Activated naive CD4-positive, alpha-beta T cell treated with anti-CD3 and anti-CD28 coated beads for 36 hours (primary cell): ENCODE measurements around the gene SGSM2. TPM values are rescaled to one million over a fixed set of nuclear protein-coding genes. Genes with fewer than 3 reads are reported as not detected.

Source experiments
- CTCF ChIA-PET: fragments of 350-600 bp; sonication (Branson Sonifier 250); formaldehyde crosslinking; loops from one replicate; lab custom pipeline; 2021; ENCODE audit warnings: antibody characterized with exemption; lab: Charles Lee
- DNase-seq: peaks from one replicate; pipeline ENCODE4 v3.0.0-alpha.2; 2020
- H3K27ac Mint-ChIP-seq: one replicate; pipeline ENCODE4 v1.8.0; 2021; ENCODE audit warnings: mild to moderate bottlenecking, mixed read lengths
- H3K27me3 Mint-ChIP-seq: one replicate; pipeline ENCODE4 v1.8.0; 2021; ENCODE audit warnings: low read depth, mixed read lengths
- H3K36me3 Mint-ChIP-seq: one replicate; pipeline ENCODE4 v1.8.0; 2021; ENCODE audit warnings: low read depth, mixed read lengths
- H3K4me1 Mint-ChIP-seq: one replicate; pipeline ENCODE4 v1.8.0; 2021; ENCODE audit warnings: low read depth, mixed read lengths
- H3K4me3 Mint-ChIP-seq: one replicate; pipeline ENCODE4 v1.8.0; 2021; ENCODE audit warnings: mild to moderate bottlenecking, moderate library complexity, mixed read lengths
- H3K9me3 Mint-ChIP-seq: one replicate; pipeline ENCODE4 v1.8.0; 2021; ENCODE audit warnings: mixed read lengths
- intact Hi-C: fragments of 100-400 bp; cut with micrococcal nuclease; formaldehyde crosslinking; loops from one replicate; pipeline ENCODE4 v1.15.1; 2023
- total RNA-seq, 2 experiments: library from RNA; stranded (reverse); gene quantifications; one replicate each; pipeline ENCODE4 v1.2.3, GENCODE V29; 2021

Gene SGSM2
- total RNA-seq, 2 experiments from 2014 or later: 20.3 to 22.0 TPM

GRCh38 chr17:2362881-2363280, 25.6 kb downstream of the SGSM2 start:
- H3K36me3 Mint-ChIP-seq: peaks cover 3% of the 10 kb centered on the region
- CTCF ChIA-PET: interaction anchor here (0.5 to 1.4 kb wide), 2 partner anchors 16 to 20 kb away, joined by 3 to 5 read pairs; no protein-coding TSS in a partner anchor
- H3K27me3 Mint-ChIP-seq: no peaks in the 10 kb centered on the region
- intact Hi-C loops: no loop called here
- DNase-seq: no peak
- H3K4me3 Mint-ChIP-seq: no peak overlapping the region
- H3K27ac Mint-ChIP-seq: no peak overlapping the region
- H3K9me3 Mint-ChIP-seq: no peaks in the 10 kb centered on the region
- no peaks in the 10 kb centered on the region for H3K4me1 Mint-ChIP-seq

- Mint-ChIP-seq H3K36me3 (peaks cover 3% of the 10 kb centered on the region), H3K27me3 (no peaks in the 10 kb centered on the region), H3K4me1 (no peaks in the 10 kb centered on the region), H3K27ac (no peak overlapping the region), H3K4me3 (no peak overlapping the region), H3K9me3 (no peaks in the 10 kb centered on the region)
- DNase-seq: no peak
- intact Hi-C loops: no loop called here
- CTCF ChIA-PET: interaction anchor here (0.5 to 1.4 kb wide), 3 partner anchors 16 to 452 kb away, joined by 3 to 5 read pairs (median 4); no protein-coding TSS in a partner anchor
Measured at GRCh38 chr17:2363318-2363717, 26.0 kb downstream of the SGSM2 start.

GRCh38 chr17:2363851-2364762, 26.8 kb downstream of the SGSM2 start:
- no peaks in the 10 kb centered on the region for H3K4me1 Mint-ChIP-seq
- intact Hi-C loops: no loop called here
- CTCF ChIA-PET: interaction anchor here (0.5 to 1.4 kb wide), 2 partner anchors 19 to 453 kb away, joined by 4 to 5 read pairs; no protein-coding TSS in a partner anchor
- H3K4me3 Mint-ChIP-seq: no peak overlapping the region
- H3K27me3 Mint-ChIP-seq: no peaks in the 10 kb centered on the region
- no peak overlapping the region for H3K27ac Mint-ChIP-seq
- no peaks in the 10 kb centered on the region for H3K9me3 Mint-ChIP-seq
- DNase-seq: no peak
- H3K36me3 Mint-ChIP-seq: peaks cover 3% of the 10 kb centered on the region

- H3K36me3 Mint-ChIP-seq: peaks cover 3% of the 10 kb centered on the region
- H3K9me3 Mint-ChIP-seq: no peaks in the 10 kb centered on the region
- no peak overlapping the region for H3K4me3 Mint-ChIP-seq
- no peaks in the 10 kb centered on the region for H3K4me1 Mint-ChIP-seq
- H3K27ac Mint-ChIP-seq: no peak overlapping the region
- no peak for DNase-seq
- intact Hi-C loops: no loop called here
- CTCF ChIA-PET: no interaction called here
- no peaks in the 10 kb centered on the region for H3K27me3 Mint-ChIP-seq
Measured at GRCh38 chr17:2364763-2365116, 27.4 kb downstream of the SGSM2 start.

- DNase-seq: no peak
- no peak overlapping the region for H3K4me3 Mint-ChIP-seq
- peaks cover 3% of the 10 kb centered on the region for H3K36me3 Mint-ChIP-seq
- H3K4me1 Mint-ChIP-seq: no peaks in the 10 kb centered on the region
- no peaks in the 10 kb centered on the region for H3K27me3 Mint-ChIP-seq
- CTCF ChIA-PET: interaction anchor here (0.6 kb wide), 1 partner anchor 15 kb away, joined by 3 read pairs; no protein-coding TSS in a partner anchor
- H3K27ac Mint-ChIP-seq: no peak overlapping the region
- intact Hi-C loops: no loop called here
- H3K9me3 Mint-ChIP-seq: no peaks in the 10 kb centered on the region
Measured at GRCh38 chr17:2365132-2365531, 27.8 kb downstream of the SGSM2 start.

GRCh38 chr17:2366747-2367494, 29.6 kb downstream of the SGSM2 start:
- no peaks in the 10 kb centered on the region for H3K27me3 Mint-ChIP-seq
- CTCF ChIA-PET: interaction anchor here (0.6 kb wide), 1 partner anchor 16 kb away, joined by 3 read pairs; no protein-coding TSS in a partner anchor
- H3K4me1 Mint-ChIP-seq: no peaks in the 10 kb centered on the region
- intact Hi-C loops: no loop called here
- no peak for DNase-seq
- H3K27ac Mint-ChIP-seq: no peak overlapping the region
- H3K36me3 Mint-ChIP-seq: peaks cover 3% of the 10 kb centered on the region
- no peaks in the 10 kb centered on the region for H3K9me3 Mint-ChIP-seq
- H3K4me3 Mint-ChIP-seq: no peak overlapping the region

GRCh38 chr17:2368359-2368758, 31.1 kb downstream of the SGSM2 start:
- intact Hi-C loops: no loop called here
- H3K4me1 Mint-ChIP-seq: no peaks in the 10 kb centered on the region
- H3K9me3 Mint-ChIP-seq: no peaks in the 10 kb centered on the region
- CTCF ChIA-PET: interaction anchor here (0.9 to 3.5 kb wide), 3 partner anchors 14 to 48 kb away, joined by 3 to 20 read pairs (median 8); no protein-coding TSS in a partner anchor
- no peak for DNase-seq
- H3K27ac Mint-ChIP-seq: no peak overlapping the region
- H3K36me3 Mint-ChIP-seq: no peaks in the 10 kb centered on the region
- H3K27me3 Mint-ChIP-seq: no peaks in the 10 kb centered on the region
- no peak overlapping the region for H3K4me3 Mint-ChIP-seq

- CTCF ChIA-PET: interaction anchor here (1.9 to 3.5 kb wide), 2 partner anchors 14 to 47 kb away, joined by 8 to 20 read pairs; no protein-coding TSS in a partner anchor
- no peaks in the 10 kb centered on the region for H3K36me3 Mint-ChIP-seq
- H3K4me3 Mint-ChIP-seq: no peak overlapping the region
Measured at GRCh38 chr17:2369039-2369438, 31.7 kb downstream of the SGSM2 start.

GRCh38 chr17:2369551-2370210, 32.4 kb downstream of the SGSM2 start:
- DNase-seq: no peak
- H3K27me3 Mint-ChIP-seq: no peaks in the 10 kb centered on the region
- no peaks in the 10 kb centered on the region for H3K36me3 Mint-ChIP-seq
- H3K9me3 Mint-ChIP-seq: no peaks in the 10 kb centered on the region
- no peak overlapping the region for H3K4me3 Mint-ChIP-seq
- H3K4me1 Mint-ChIP-seq: no peaks in the 10 kb centered on the region
- H3K27ac Mint-ChIP-seq: no peak overlapping the region
- intact Hi-C loops: no loop called here
- CTCF ChIA-PET: interaction anchor here (1.9 to 3.5 kb wide), 2 partner anchors 13 to 46 kb away, joined by 8 to 20 read pairs; no protein-coding TSS in a partner anchor

More at GRCh38 chr17:2369039-2369438, 31.7 kb downstream of the SGSM2 start:
- intact Hi-C loops: no loop called here
- Mint-ChIP-seq H3K27me3 (no peaks in the 10 kb centered on the region), H3K27ac (no peak overlapping the region), H3K4me1 (no peaks in the 10 kb centered on the region), H3K9me3 (no peaks in the 10 kb centered on the region)
- DNase-seq: no peak

GRCh38 chr17:2370211-2370589, 32.9 kb downstream of the SGSM2 start:
- intact Hi-C loops: no loop called here
- CTCF ChIA-PET: interaction anchor here (1.9 to 3.5 kb wide), 2 partner anchors 12 to 46 kb away, joined by 8 to 20 read pairs; no protein-coding TSS in a partner anchor
- no peaks in the 10 kb centered on the region for H3K27me3 Mint-ChIP-seq
- H3K27ac Mint-ChIP-seq: no peak overlapping the region
- no peaks in the 10 kb centered on the region for H3K9me3 Mint-ChIP-seq
- H3K36me3 Mint-ChIP-seq: no peaks in the 10 kb centered on the region
- H3K4me3 Mint-ChIP-seq: no peak overlapping the region
- no peak for DNase-seq
- H3K4me1 Mint-ChIP-seq: no peaks in the 10 kb centered on the region

- H3K27me3 Mint-ChIP-seq: no peaks in the 10 kb centered on the region
- H3K4me3 Mint-ChIP-seq: no peak overlapping the region
- no peaks in the 10 kb centered on the region for H3K9me3 Mint-ChIP-seq
- no peaks in the 10 kb centered on the region for H3K36me3 Mint-ChIP-seq
- CTCF ChIA-PET: no interaction called here
- no peak overlapping the region for H3K27ac Mint-ChIP-seq
- no peak for DNase-seq
- intact Hi-C loops: no loop called here
- H3K4me1 Mint-ChIP-seq: no peaks in the 10 kb centered on the region
Measured at GRCh38 chr17:2371183-2372130, 34.2 kb downstream of the SGSM2 start.
